Trophoblast cell (in vitro differentiated cells and primary cell): ENCODE data around the gene LRP1B.

Source experiments
- DNase-seq, 2 donors: peaks; one replicate each; pipeline ENCODE4 v3.0.0-alpha.2; 2016
- H2AFZ ChIP-seq: 2 replicates; pipeline ENCODE4 v1.6.1; 2013; ENCODE audit warnings: low read length, moderate library complexity, mild to moderate bottlenecking; ENCODE audit not compliant: insufficient read depth, poor library complexity
- H2AK5ac ChIP-seq: 2 replicates; pipeline ENCODE4 v1.6.1; 2013; ENCODE audit warnings: mild to moderate bottlenecking, low read length
- H2BK120ac ChIP-seq: 2 replicates; pipeline ENCODE4 v1.6.1; 2013; ENCODE audit warnings: low read length, mild to moderate bottlenecking, moderate library complexity; ENCODE audit not compliant: insufficient read depth, poor library complexity
- H2BK12ac ChIP-seq: 2 replicates; pipeline ENCODE4 v1.6.1; 2013; ENCODE audit warnings: mild to moderate bottlenecking, low read length, moderate library complexity
- H2BK5ac ChIP-seq: 2 replicates; pipeline ENCODE4 v1.6.1; 2013; ENCODE audit warnings: low read length, low read depth, moderate library complexity, mild to moderate bottlenecking; ENCODE audit not compliant: poor library complexity
- H3K14ac ChIP-seq: 2 replicates; pipeline ENCODE4 v1.6.1; 2013; ENCODE audit warnings: mild to moderate bottlenecking, low read length
- H3K18ac ChIP-seq: 2 replicates; pipeline ENCODE4 v1.6.1; 2013; ENCODE audit warnings: mild to moderate bottlenecking, low read length
- H3K23ac ChIP-seq: 2 replicates; pipeline ENCODE4 v1.6.1; 2013; ENCODE audit warnings: low read length
- H3K27ac ChIP-seq: 2 replicates; pipeline ENCODE4 v1.5.1; 2013; ENCODE audit warnings: low read depth, mild to moderate bottlenecking, inconsistent platforms, low read length, moderate library complexity
- H3K27me3 ChIP-seq: 2 replicates; pipeline ENCODE4 v1.6.1; 2013; ENCODE audit warnings: inconsistent platforms, mild to moderate bottlenecking, low read length, moderate library complexity; ENCODE audit not compliant: insufficient read depth
- H3K36me3 ChIP-seq, 2 experiments: 1 replicate in 1 of 2; 2 replicates in 1 of 2; pipeline ENCODE4 v1.6.1; 2013; ENCODE audit warnings: low read length in 2 of 2, mild to moderate bottlenecking in 2 of 2, moderate library complexity in 1 of 2; ENCODE audit not compliant: insufficient read depth in 2 of 2, control insufficient read depth in 1 of 2
- H3K4ac ChIP-seq: 2 replicates; pipeline ENCODE4 v1.6.1; 2013; ENCODE audit warnings: low read depth, mild to moderate bottlenecking, low read length, moderate library complexity
- H3K4me1 ChIP-seq, 2 experiments: 1 replicate in 1 of 2; 2 replicates in 1 of 2; pipeline ENCODE4 v1.6.1; 2013; ENCODE audit warnings: low read length in 2 of 2, mild to moderate bottlenecking in 2 of 2, moderate library complexity in 1 of 2; ENCODE audit not compliant: insufficient read depth in 2 of 2, control insufficient read depth in 1 of 2
- H3K4me2 ChIP-seq: 2 replicates; pipeline ENCODE4 v1.6.1; 2013; ENCODE audit warnings: inconsistent platforms, mild to moderate bottlenecking, low read length, moderate library complexity
- H3K4me3 ChIP-seq: 2 replicates; pipeline ENCODE4 v1.5.1; 2013; ENCODE audit warnings: mild to moderate bottlenecking, low read depth, low read length, inconsistent platforms
- H3K79me1 ChIP-seq: one replicate; pipeline ENCODE4 v1.6.1; 2013; ENCODE audit warnings: low read length
- H3K79me2 ChIP-seq: 2 replicates; pipeline ENCODE4 v1.6.1; 2013; ENCODE audit warnings: low read length, mild to moderate bottlenecking; ENCODE audit not compliant: control insufficient read depth, insufficient read depth, poor library complexity
- H3K9ac ChIP-seq: 2 replicates; pipeline ENCODE4 v1.6.1; 2013; ENCODE audit warnings: mild to moderate bottlenecking, low read length
- H3K9me3 ChIP-seq: 2 replicates; pipeline ENCODE4 v1.6.1; 2013; ENCODE audit warnings: low read depth, mild to moderate bottlenecking, control low read depth, inconsistent platforms, low read length; ENCODE audit not compliant: insufficient read depth
- H4K12ac ChIP-seq: 2 replicates; pipeline ENCODE4 v1.6.1; 2013; ENCODE audit warnings: low read depth, mild to moderate bottlenecking, low read length, moderate library complexity
- H4K8ac ChIP-seq: 2 replicates; pipeline ENCODE4 v1.6.1; 2013; ENCODE audit warnings: low read depth, mild to moderate bottlenecking, low read length, moderate library complexity
- H4K91ac ChIP-seq: one replicate; pipeline ENCODE4 v1.6.1; 2013; ENCODE audit warnings: low read depth, mild to moderate bottlenecking, low read length, moderate library complexity
- WGBS: extraction: QIAGEN DNeasy Blood & Tissue Kit; methylation state at CpG from one replicate; pipeline ENCODE4 v1.1.7; 2013; ENCODE audit warnings: missing lambda C conversion rate; ENCODE audit not compliant: insufficient read length, insufficient coverage; ENCODE audit errors: extremely low coverage; 5-methylcytosine and 5-hydroxymethylcytosine counted together

Gene LRP1B

DNA sequence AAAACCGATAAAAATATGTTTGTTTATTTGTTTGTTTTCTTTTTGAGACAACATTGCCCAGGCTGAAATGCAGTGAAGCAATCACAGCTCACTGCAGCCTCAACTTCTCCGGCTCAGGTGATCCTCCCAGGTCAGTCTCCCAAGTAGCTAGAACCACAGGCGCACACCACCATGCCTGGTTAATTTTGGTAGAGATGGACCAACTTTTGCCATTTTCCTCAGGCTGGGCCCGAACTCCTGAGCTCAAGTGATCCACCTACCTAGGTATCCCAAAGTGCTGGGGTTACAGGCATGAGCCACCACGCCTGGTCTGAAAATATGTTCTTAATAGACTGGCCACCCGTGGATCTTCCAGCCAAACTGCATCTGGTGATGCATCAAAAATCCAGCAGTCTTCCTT lies 1867.9 kb downstream of the LRP1B start:
- H2BK12ac ChIP-seq: no peak overlapping the region
- no peak overlapping the region for H4K12ac ChIP-seq
- H2AK5ac ChIP-seq: no peak overlapping the region
- H4K8ac ChIP-seq: no peak overlapping the region
- H3K4ac ChIP-seq: no peak overlapping the region
- no peak overlapping the region for H2BK5ac ChIP-seq
- no peak overlapping the region for H3K4me3 ChIP-seq
- no peak overlapping the region for H3K27ac ChIP-seq
- no peak overlapping the region for H3K9ac ChIP-seq
- no peak for DNase-seq
- 100% methylated on average over 1 of the region's 6 CpGs for WGBS
- no peak overlapping the region for H2BK120ac ChIP-seq
- H3K18ac ChIP-seq: no peak overlapping the region
- H3K9me3 ChIP-seq: no peaks in the 10 kb centered on the region
- no peaks in the 10 kb centered on the region for H3K79me1 ChIP-seq
- no peak overlapping the region for H3K14ac ChIP-seq
- H2AFZ ChIP-seq: no peak overlapping the region
- no peaks in the 10 kb centered on the region for H3K27me3 ChIP-seq
- no peak overlapping the region for H3K23ac ChIP-seq
- no peaks in the 10 kb centered on the region for H3K79me2 ChIP-seq
- H3K4me2 ChIP-seq: no peak overlapping the region
- H3K36me3 ChIP-seq: no peaks in the 10 kb centered on the region
- H4K91ac ChIP-seq: no peak overlapping the region
- no peaks in the 10 kb centered on the region for H3K4me1 ChIP-seq

GRCh38 chr2:140257692-140258300 lies 1873.0 kb downstream of the LRP1B start:
- Histone ChIP-seq H2AK5ac (no peak overlapping the region), H3K27me3 (no peaks in the 10 kb centered on the region), H3K4me2 (no peak overlapping the region), H3K27ac (no peak overlapping the region), H3K9ac (no peak overlapping the region), H3K14ac (no peak overlapping the region), H3K4ac (no peak overlapping the region), H2AFZ (no peak overlapping the region), H2BK5ac (no peak overlapping the region), H3K79me1 (no peaks in the 10 kb centered on the region), H4K91ac (no peak overlapping the region), H3K4me1 (no peaks in the 10 kb centered on the region), H4K8ac (no peak overlapping the region), H3K36me3 (no peaks in the 10 kb centered on the region), H2BK12ac (no peak overlapping the region), H3K9me3 (no peaks in the 10 kb centered on the region), H3K79me2 (no peaks in the 10 kb centered on the region), H4K12ac (no peak overlapping the region), H3K4me3 (no peak overlapping the region), H3K18ac (no peak overlapping the region), H2BK120ac (no peak overlapping the region), H3K23ac (no peak overlapping the region)
- WGBS: no CpG with 5 or more reads among the region's 2 CpGs
- no peak for DNase-seq

GRCh38 chr2:140256080-140256479 lies 1874.7 kb downstream of the LRP1B start:
- no CpG with 5 or more reads among the region's 3 CpGs for WGBS
- H3K14ac ChIP-seq: no peak overlapping the region
- no peak for DNase-seq

DNA sequence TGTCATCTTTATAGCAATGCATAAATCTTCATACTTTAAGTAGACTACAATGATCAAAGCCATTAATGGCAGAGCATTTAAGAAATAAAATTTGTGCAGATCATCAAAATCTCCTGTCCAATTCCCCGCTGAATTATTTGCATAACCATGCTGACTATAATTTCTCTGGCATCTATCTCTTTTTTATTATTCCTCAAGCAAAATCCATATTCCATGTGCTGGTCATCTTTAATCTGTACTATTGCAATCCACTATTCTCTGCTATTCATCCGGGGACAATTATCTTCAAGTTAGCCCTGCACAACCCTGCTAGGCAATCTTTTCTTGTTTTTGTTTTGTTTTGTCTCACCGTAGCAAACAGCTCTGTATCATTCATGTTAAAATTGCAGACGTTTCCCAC lies 1881.0 kb downstream of the LRP1B start:
- H4K8ac ChIP-seq: no peak overlapping the region
- H3K27me3 ChIP-seq: no peaks in the 10 kb centered on the region
- H2AFZ ChIP-seq: no peak overlapping the region
- no peak overlapping the region for H3K23ac ChIP-seq
- no peaks in the 10 kb centered on the region for H3K4me1 ChIP-seq
- no peak overlapping the region for H3K4me2 ChIP-seq
- H2BK5ac ChIP-seq: no peak overlapping the region
- H3K18ac ChIP-seq: no peak overlapping the region
- H3K79me2 ChIP-seq: no peaks in the 10 kb centered on the region
- H2BK12ac ChIP-seq: no peak overlapping the region
- no peak overlapping the region for H4K12ac ChIP-seq
- H4K91ac ChIP-seq: no peak overlapping the region
- H3K79me1 ChIP-seq: no peaks in the 10 kb centered on the region
- H3K4ac ChIP-seq: no peak overlapping the region
- no CpG with 5 or more reads among the region's 4 CpGs for WGBS
- no peaks in the 10 kb centered on the region for H3K36me3 ChIP-seq
- no peak overlapping the region for H3K27ac ChIP-seq
- no peak for DNase-seq
- no peak overlapping the region for H3K9ac ChIP-seq
- H2AK5ac ChIP-seq: no peak overlapping the region
- no peaks in the 10 kb centered on the region for H3K9me3 ChIP-seq
- no peak overlapping the region for H3K14ac ChIP-seq
- no peak overlapping the region for H2BK120ac ChIP-seq
- H3K4me3 ChIP-seq: no peak overlapping the region

More at GRCh38 chr2:140256080-140256479, 1874.7 kb downstream of the LRP1B start:
- Histone ChIP-seq H3K4me1 (no peaks in the 10 kb centered on the region), H4K8ac (no peak overlapping the region), H3K9me3 (no peaks in the 10 kb centered on the region), H2BK120ac (no peak overlapping the region), H3K4me2 (no peak overlapping the region), H2BK12ac (no peak overlapping the region), H2AK5ac (no peak overlapping the region), H4K91ac (no peak overlapping the region), H3K4ac (no peak overlapping the region), H3K18ac (no peak overlapping the region), H2AFZ (no peak overlapping the region), H3K27me3 (no peaks in the 10 kb centered on the region), H4K12ac (no peak overlapping the region), H3K9ac (no peak overlapping the region), H3K27ac (no peak overlapping the region), H3K79me1 (no peaks in the 10 kb centered on the region), H3K79me2 (no peaks in the 10 kb centered on the region), H3K4me3 (no peak overlapping the region), H3K23ac (no peak overlapping the region), H2BK5ac (no peak overlapping the region), H3K36me3 (no peaks in the 10 kb centered on the region)
